ENCODE results near the gene ABHD2. TPM values are rescaled to one million over a fixed set of nuclear protein-coding genes. Genes with fewer than 3 reads are reported as not detected.

The ABHD2 gene
- total RNA-seq, 1 experiment from 2014 or later: 29.7 TPM

- ChIA-PET POLR2A (no interaction called here), CTCF (interaction anchor here (1.3 to 3.8 kb wide), 3 partner anchors 130 to 165 kb away, joined by 5 to 16 read pairs (median 6); no protein-coding TSS in a partner anchor)
- TF ChIP-seq CDX4 (CRISPR knock-in tag; IDR thresholded peaks at IDR 0.05; ENCODE audit: borderline replicate concordance): no peak
- TF ChIP-seq NFATC4 (CRISPR knock-in tag; IDR thresholded peaks at IDR 0.05): no peak
- TF ChIP-seq MYBL2 (CRISPR knock-in tag; IDR thresholded peaks at IDR 0.05): no peak
- TF ChIP-seq PRDM15 (CRISPR knock-in tag; IDR thresholded peaks at IDR 0.05): no peak
- TF ChIP-seq E2F4 (CRISPR knock-in tag; IDR thresholded peaks at IDR 0.05; ENCODE audit: borderline replicate concordance, low read depth): no peak
- TF ChIP-seq IRF1 (CRISPR knock-in tag; IDR thresholded peaks at IDR 0.05): no peak
- TF ChIP-seq STAT6 (CRISPR knock-in tag; conservative IDR thresholded peaks at IDR 0.05; ENCODE audit: low read depth): no peak
- no peak for TF ChIP-seq ATF2 (CRISPR knock-in tag; IDR thresholded peaks at IDR 0.05; ENCODE audit: borderline replicate concordance, low read depth)
- TF ChIP-seq CREB1 (CRISPR knock-in tag; IDR thresholded peaks at IDR 0.05): no peak
- no peak for TF ChIP-seq TEAD1 (CRISPR knock-in tag; IDR thresholded peaks at IDR 0.05)
- TF ChIP-seq NR2C2 (CRISPR knock-in tag; IDR thresholded peaks at IDR 0.05): no peak
- TF ChIP-seq ZNF425 (CRISPR knock-in tag; conservative IDR thresholded peaks at IDR 0.05): no peak
- Mint-ChIP-seq H3K27me3 (ENCODE audit: low read depth) (peaks cover 7% of the 10 kb centered on the region; the same call in 1 of the 2 replicates), H3K4me1 (peaks cover 8% of the 10 kb centered on the region), H3K9me3 (peaks cover 8% of the 10 kb centered on the region), H3K27ac (no peak overlapping the region), H3K36me3 (peaks cover 4% of the 10 kb centered on the region), H3K4me3 (no peak overlapping the region)
- DNase-seq (ENCODE audit: low spot score): no peak
- ATAC-seq: no peak
Observed at GRCh38 chr15:89041507-89041906, 46.7 kb upstream of the ABHD2 start.
